WTC11 (cell line): ENCODE measurements around the gene STK38L. TPM values are rescaled to one million over a fixed set of nuclear protein-coding genes. Genes with fewer than 3 reads are reported as not detected.

Source experiments
- ATAC-seq: fragments of 200-7000 bp; cut with Tn5 transposase; 2 replicates; pipeline ENCODE4 v1.10.0; 2021; ENCODE audit warnings: mild to moderate bottlenecking, moderate library complexity
- CTCF ChIA-PET: fragments of 300-600 bp; sonication (Branson Sonifier 250); formaldehyde crosslinking; loops from one replicate; lab custom pipeline; 2021; ENCODE audit warnings: antibody characterized with exemption; lab: Charles Lee
- POLR2A ChIA-PET: fragments of 350-600 bp; sonication (Branson Sonifier 250); formaldehyde crosslinking; loops from one replicate; lab custom pipeline; 2021; ENCODE audit warnings: antibody characterized with exemption; lab: Charles Lee
- DNase-seq: peaks from one replicate; pipeline ENCODE4 v3.0.0; 2021; ENCODE audit warnings: low spot score
- H3K27ac Mint-ChIP-seq: 2 replicates; pipeline ENCODE4 v1.8.0; 2021; ENCODE audit warnings: mixed read lengths
- H3K27me3 Mint-ChIP-seq: 2 replicates; pipeline ENCODE4 v1.8.0; 2021; ENCODE audit warnings: low read depth, mild to moderate bottlenecking, moderate library complexity, mixed read lengths
- H3K36me3 Mint-ChIP-seq: 2 replicates; pipeline ENCODE4 v1.8.0; 2021; ENCODE audit warnings: mixed read lengths
- H3K4me1 Mint-ChIP-seq: 2 replicates; pipeline ENCODE4 v1.8.0; 2022; ENCODE audit warnings: mixed read lengths
- H3K4me3 Mint-ChIP-seq: 2 replicates; pipeline ENCODE4 v1.8.0; 2021; ENCODE audit warnings: mild to moderate bottlenecking, moderate library complexity, mixed read lengths
- H3K9me3 Mint-ChIP-seq: 2 replicates; pipeline ENCODE4 v1.8.0; 2021; ENCODE audit warnings: mixed read lengths
- AR ChIP-seq: fragments of 250-450 bp; sonication (Bioruptor Pico); IDR thresholded peaks from 2 replicates; pipeline ENCODE4 v1.9.0; 2021; ENCODE audit warnings: mild to moderate bottlenecking
- ATF1 ChIP-seq: sonication (generic); formaldehyde crosslinking; IDR thresholded peaks from 2 replicates; pipeline ENCODE4 v1.8.1; 2023; ENCODE audit warnings: mild to moderate bottlenecking, moderate library complexity, missing genetic modification reagents
- ATF2 ChIP-seq: sonication (generic); formaldehyde crosslinking; IDR thresholded peaks from 2 replicates; pipeline ENCODE4 v1.8.1; 2022; ENCODE audit warnings: low read depth, missing genetic modification reagents, borderline replicate concordance
- ATF6 ChIP-seq: sonication (generic); formaldehyde crosslinking; IDR thresholded peaks from 2 replicates; pipeline ENCODE4 v1.8.1; 2023; ENCODE audit warnings: mild to moderate bottlenecking, missing genetic modification reagents
- E2F4 ChIP-seq: sonication (generic); formaldehyde crosslinking; IDR thresholded peaks from 2 replicates; pipeline ENCODE4 v1.8.1; 2022; ENCODE audit warnings: low read depth, mild to moderate bottlenecking, moderate library complexity, missing genetic modification reagents, borderline replicate concordance
- ESRRA ChIP-seq: sonication (generic); formaldehyde crosslinking; IDR thresholded peaks from 2 replicates; pipeline ENCODE4 v1.8.1; 2022; ENCODE audit warnings: mild to moderate bottlenecking, missing genetic modification reagents, borderline replicate concordance
- FOXK1 ChIP-seq: sonication (generic); formaldehyde crosslinking; IDR thresholded peaks from 2 replicates; pipeline ENCODE4 v1.8.0; 2022; ENCODE audit warnings: mild to moderate bottlenecking, moderate library complexity, missing genetic modification reagents
- FOXP1 ChIP-seq: sonication (generic); formaldehyde crosslinking; IDR thresholded peaks from 2 replicates; pipeline ENCODE4 v1.8.0; 2022; ENCODE audit warnings: missing genetic modification reagents, mild to moderate bottlenecking, moderate library complexity, borderline replicate concordance
- GRHL2 ChIP-seq: fragments of 250-450 bp; sonication (Bioruptor Pico); IDR thresholded peaks from 2 replicates; pipeline ENCODE4 v1.8.0; 2022; ENCODE audit warnings: mild to moderate bottlenecking, moderate library complexity; ENCODE audit not compliant: insufficient replicate concordance, severe bottlenecking
- MXD4 ChIP-seq: fragments of 250-450 bp; sonication (Bioruptor Pico); IDR thresholded peaks from 2 replicates; pipeline ENCODE4 v1.8.0; 2021; ENCODE audit warnings: mild to moderate bottlenecking, moderate library complexity, borderline replicate concordance
- MYBL2 ChIP-seq: sonication (generic); formaldehyde crosslinking; IDR thresholded peaks from 2 replicates; pipeline ENCODE4 v1.8.1; 2023; ENCODE audit warnings: mild to moderate bottlenecking, moderate library complexity, missing genetic modification reagents
- NFE2L1 ChIP-seq: sonication (generic); formaldehyde crosslinking; IDR thresholded peaks from 2 replicates; pipeline ENCODE4 v1.8.1; 2023; ENCODE audit warnings: missing genetic modification reagents
- NFYB ChIP-seq: sonication (generic); formaldehyde crosslinking; conservative IDR thresholded peaks from 2 replicates; pipeline ENCODE4 v1.8.0; 2022; ENCODE audit warnings: low read depth, missing genetic modification reagents
- ZNF121 ChIP-seq: sonication (generic); formaldehyde crosslinking; IDR thresholded peaks from 2 replicates; pipeline ENCODE4 v1.8.0; 2023; ENCODE audit warnings: missing genetic modification reagents
- total RNA-seq: library from RNA; stranded (reverse); gene quantifications from 3 replicates; pipeline ENCODE4 v1.2.3, GENCODE V29; 2021

The STK38L gene
- total RNA-seq, 1 experiment from 2014 or later = 47.2 TPM

GRCh38 chr12:27289414-27289813 lies 45.3 kb downstream of the STK38L start:
- no peak overlapping the region for H3K4me3 Mint-ChIP-seq
- CTCF ChIA-PET = interaction anchor here (1.8 kb wide), 1 partner anchor 17 kb away, joined by 7 read pairs; no protein-coding TSS in a partner anchor
- no peak for ATAC-seq
- POLR2A ChIA-PET = no interaction called here
- no peaks in the 10 kb centered on the region for H3K9me3 Mint-ChIP-seq
- TF ChIP-seq ATF2 (CRISPR knock-in tag) (no peak), MXD4 (CRISPR knock-in tag) (no peak), ATF6 (no peak), ZNF121 (no peak), E2F4 (CRISPR knock-in tag) (no peak), FOXK1 (CRISPR knock-in tag) (no peak), ESRRA (CRISPR knock-in tag) (no peak), FOXP1 (no peak), MYBL2 (no peak)
- TF ChIP-seq, all 79 proteins: peak for 0
- no peaks in the 10 kb centered on the region; the same call in 1 of the 2 replicates for H3K27me3 Mint-ChIP-seq
- H3K36me3 Mint-ChIP-seq = no peaks in the 10 kb centered on the region
- peak overlapping the region; percentile 34 for H3K27ac Mint-ChIP-seq
- no peak for DNase-seq
- H3K4me1 Mint-ChIP-seq = peaks cover 72% of the 10 kb centered on the region

GRCh38 chr12:27290501-27291168 lies 46.5 kb downstream of the STK38L start:
- no peak for TF ChIP-seq NFYB (CRISPR knock-in tag)
- no peak for TF ChIP-seq AR (CRISPR knock-in tag)
- no peak for TF ChIP-seq ATF2 (CRISPR knock-in tag)
- no peak for TF ChIP-seq ATF1 (CRISPR knock-in tag)
- no peak for TF ChIP-seq NFE2L1 (CRISPR knock-in tag)
- TF ChIP-seq GRHL2 = no peak
- no peak for TF ChIP-seq ATF6
- TF ChIP-seq, all 79 proteins: peak for 0
- peaks cover 73% of the 10 kb centered on the region for H3K4me1 Mint-ChIP-seq

More at GRCh38 chr12:27290501-27291168, 46.5 kb downstream of the STK38L start:
- Mint-ChIP-seq H3K4me3 (no peak overlapping the region), H3K27me3 (no peaks in the 10 kb centered on the region; the same call in 1 of the 2 replicates), H3K36me3 (no peaks in the 10 kb centered on the region), H3K9me3 (no peaks in the 10 kb centered on the region), H3K27ac (peak overlapping the region; percentile 84)
- ChIA-PET POLR2A (no interaction called here), CTCF (interaction anchor here (1.0 to 1.8 kb wide), 3 partner anchors 16 to 445 kb away, joined by 3 to 7 read pairs (median 3); no protein-coding TSS in a partner anchor)
- DNase-seq = no peak
- no peak for ATAC-seq
